SK-N-SH (cell line): ENCODE measurements around the gene TBC1D21. TPM values are rescaled to one million over a fixed set of nuclear protein-coding genes. Genes with fewer than 3 reads are reported as not detected.

Experiments
- CTCF ChIA-PET: fragments of 300-600, 350-600 bp; formaldehyde crosslinking; extraction: SDS; loops from one replicate; lab custom pipeline; 2021; lab: Yijun Ruan, JAX
- POLR2A ChIA-PET: fragments of 350-600 bp; sonication (Branson Sonifier 250); formaldehyde crosslinking; extraction: SDS; loops from one replicate; lab custom pipeline; 2020; ENCODE audit warnings: antibody characterized with exemption, inconsistent platforms; lab: Yijun Ruan, JAX
- DNase-seq: peaks from one replicate; pipeline ENCODE4 v3.0.0; 2012
- H2AFZ ChIP-seq: fragments of 200-600 bp; sonication (generic); 2 replicates; pipeline ENCODE4 v1.8.1; 2016; ENCODE audit warnings: antibody characterized with exemption, mild to moderate bottlenecking, low read depth
- H3F3A ChIP-seq: fragments of 200-600 bp; sonication (generic); replicated peaks from 2 replicates; pipeline ENCODE3; 2016; ENCODE audit warnings: antibody characterized with exemption, mild to moderate bottlenecking; ENCODE audit not compliant: insufficient read depth
- H3K27ac ChIP-seq, 2 experiments: fragments of 200-500 bp in 1 of 2; fragments of 200-600 bp in 1 of 2; sonication (Bioruptor generic) in 1 of 2; sonication (generic), shearing (Covaris generic) in 1 of 2; 2 replicates each; pipeline versions ENCODE4 v1.5.1 to v1.6.1; 2014 to 2016; ENCODE audit warnings: low read depth in 2 of 2, inconsistent platforms in 1 of 2, low read length in 1 of 2, mild to moderate bottlenecking in 1 of 2, mixed read lengths in 1 of 2
- H3K27me3 ChIP-seq: fragments of 200-600 bp; sonication (generic), shearing (Covaris generic); 2 replicates; pipeline ENCODE4 v1.6.1; 2016; ENCODE audit warnings: mixed run types; ENCODE audit not compliant: insufficient read depth
- H3K36me3 ChIP-seq, 2 experiments: fragments of 200-500 bp in 1 of 2; fragments of 200-600 bp in 1 of 2; sonication (Bioruptor generic) in 1 of 2; sonication (generic) in 1 of 2; replicated peaks in 1 of 2; 2 replicates each; pipeline versions ENCODE3 to v1.5.1; 2014 to 2016; ENCODE audit warnings: low read length in 1 of 2, mild to moderate bottlenecking in 1 of 2; ENCODE audit not compliant: insufficient read depth in 2 of 2, control insufficient read depth in 1 of 2
- H3K4me1 ChIP-seq, 2 experiments: fragments of 200-500 bp in 1 of 2; fragments of 200-600 bp in 1 of 2; sonication (Bioruptor generic) in 1 of 2; sonication (generic), shearing (Covaris generic) in 1 of 2; 2 replicates each; pipeline versions ENCODE4 v1.5.1 to v1.6.1; 2014 to 2016; ENCODE audit warnings: low read depth in 1 of 2, low read length in 1 of 2, mixed run types in 1 of 2; ENCODE audit not compliant: insufficient read depth in 2 of 2, control insufficient read depth in 1 of 2
- H3K4me2 ChIP-seq: fragments of 200-600 bp; sonication (generic), shearing (Covaris generic); 2 replicates; pipeline ENCODE4 v1.6.1; 2017; ENCODE audit warnings: mixed run types
- H3K4me3 ChIP-seq, 2 experiments: fragments of 200-500 bp in 1 of 2; fragments of 200-600 bp in 1 of 2; sonication (Bioruptor generic) in 1 of 2; sonication (generic), shearing (Covaris generic) in 1 of 2; 2 replicates each; pipeline versions ENCODE4 v1.5.1 to v1.8.1; 2014 to 2016; ENCODE audit warnings: low read depth in 2 of 2, inconsistent platforms in 1 of 2, low read length in 1 of 2, mild to moderate bottlenecking in 1 of 2, mixed read lengths in 1 of 2, moderate library complexity in 1 of 2
- H3K79me2 ChIP-seq: fragments of 200-600 bp; sonication (generic); 2 replicates; pipeline ENCODE4 v1.8.1; 2017; ENCODE audit warnings: mild to moderate bottlenecking; ENCODE audit not compliant: insufficient read depth
- H3K9ac ChIP-seq: fragments of 200-600 bp; sonication (generic); 2 replicates; pipeline ENCODE4 v1.6.1; 2017; ENCODE audit warnings: mixed run types
- H3K9me2 ChIP-seq: fragments of 200-600 bp; sonication (generic); 2 replicates; pipeline ENCODE4 v1.6.1; 2017; ENCODE audit warnings: mixed run types
- H3K9me3 ChIP-seq: fragments of 200-600 bp; sonication (generic); 2 replicates; pipeline ENCODE4 v1.6.1; 2017; ENCODE audit warnings: mixed run types, mild to moderate bottlenecking, moderate library complexity
- H4K20me1 ChIP-seq: fragments of 200-600 bp; sonication (generic); 2 replicates; pipeline ENCODE4 v1.6.1; 2017; ENCODE audit warnings: mild to moderate bottlenecking, mixed run types; ENCODE audit not compliant: insufficient read depth
- EP300 ChIP-seq, 2 experiments: IDR thresholded peaks; 2 replicates each; pipeline versions ENCODE4 v1.4.0 to v1.6.1; 2012; ENCODE audit warnings: borderline replicate concordance in 1 of 2, low read depth in 1 of 2, low read length in 1 of 2
- FOSL2 ChIP-seq: IDR thresholded peaks from 2 replicates; pipeline ENCODE4 v1.4.0; 2012; ENCODE audit warnings: low read depth, mild to moderate bottlenecking, moderate library complexity, borderline replicate concordance
- FOXJ3 ChIP-seq: sonication (generic); formaldehyde crosslinking; IDR thresholded peaks from 2 replicates; pipeline ENCODE4 v1.5.1; 2020; ENCODE audit warnings: mild to moderate bottlenecking, missing genetic modification reagents
- FOXM1 ChIP-seq: IDR thresholded peaks from 2 replicates; pipeline ENCODE4 v1.4.0; 2012; ENCODE audit warnings: low read depth, mild to moderate bottlenecking
- JUND ChIP-seq: IDR thresholded peaks from 2 replicates; pipeline ENCODE4 v1.4.0; 2012
- MAX ChIP-seq: IDR thresholded peaks from 2 replicates; pipeline ENCODE4 v1.4.0; 2012; ENCODE audit warnings: low read depth
- MEF2A ChIP-seq: IDR thresholded peaks from 2 replicates; pipeline ENCODE4 v1.4.0; 2012; ENCODE audit warnings: low read depth, borderline replicate concordance
- MXI1 ChIP-seq: IDR thresholded peaks from 2 replicates; pipeline ENCODE4 v1.6.1; 2012; ENCODE audit warnings: mild to moderate bottlenecking, low read depth, low read length, improper control_type of control experiment
- POLR2AphosphoS5 ChIP-seq: IDR thresholded peaks from 2 replicates; pipeline ENCODE4 v1.6.1; 2012; ENCODE audit warnings: low read depth, low read length
- RFX5 ChIP-seq: IDR thresholded peaks from 2 replicates; pipeline ENCODE4 v1.6.1; 2012; ENCODE audit warnings: mild to moderate bottlenecking, improper control_type of control experiment, low read length
- SMC3 ChIP-seq: IDR thresholded peaks from 2 replicates; pipeline ENCODE4 v1.6.1; 2012; ENCODE audit warnings: low read depth, low read length, improper control_type of control experiment
- TAF1 ChIP-seq: IDR thresholded peaks from 2 replicates; pipeline ENCODE4 v1.6.1; 2012; ENCODE audit warnings: low read depth, mild to moderate bottlenecking, low read length, moderate library complexity, borderline replicate concordance
- TCF12 ChIP-seq: IDR thresholded peaks from 2 replicates; pipeline ENCODE4 v1.4.0; 2012
- USF2 ChIP-seq: fragments of 150-350 bp; IDR thresholded peaks from 2 replicates; pipeline ENCODE4 v1.6.1; 2017; ENCODE audit warnings: antibody characterized with exemption, low read length, low read depth, borderline replicate concordance
- YY1 ChIP-seq: IDR thresholded peaks from 2 replicates; pipeline ENCODE4 v1.4.0; 2012; ENCODE audit warnings: low read depth, mild to moderate bottlenecking
- ZBTB33 ChIP-seq: IDR thresholded peaks from 2 replicates; pipeline ENCODE4 v1.4.0; 2012; ENCODE audit warnings: low read depth, borderline replicate concordance
- WGBS: methylation state at CpG from one replicate; pipeline ENCODE4 v1.1.6; 2017; ENCODE audit warnings: low lambda C conversion rate; 5-methylcytosine and 5-hydroxymethylcytosine counted together
- polyA plus RNA-seq, 3 experiments: library from polyadenylated mRNA; depleted of rRNA; stranded (reverse); fragments of >200 nt; gene quantifications; 2 replicates each; pipeline ENCODE4 v1.2.3, GENCODE V29; 2012

The TBC1D21 gene
- polyA plus RNA-seq, 1 of the 3 experiments (the other 2 are of a cell fraction), result not detected

GRCh38 chr15:73905225-73905827 is 32.0 kb downstream of the TBC1D21 start:
- H3K27me3 ChIP-seq, result no peaks in the 10 kb centered on the region
- H2AFZ ChIP-seq, result no peak overlapping the region
- H3K27ac ChIP-seq, result no peak overlapping the region
- H3K4me1 ChIP-seq, result peaks cover 2% of the 10 kb centered on the region in 2 experiments; a peak in 2 of 4 replicates
- no peaks in the 10 kb centered on the region for H3K79me2 ChIP-seq
- ChIA-PET POLR2A (no interaction called here), CTCF (interaction anchor here (3.7 to 13.4 kb wide), 4 partner anchors 10 to 204 kb away, joined by 19 to 148 read pairs (median 70); partner anchors contain the start of gene TBC1D21)
- no peak overlapping the region for H3K4me2 ChIP-seq
- H3K4me3 ChIP-seq, result no peak overlapping the region
- H3F3A ChIP-seq, result no peaks in the 10 kb centered on the region
- H3K36me3 ChIP-seq, result no peaks in the 10 kb centered on the region
- TF ChIP-seq EP300 (IDR thresholded peaks at IDR 0.05; ENCODE audit: borderline replicate concordance in 1 of 2, low read depth in 1 of 2, low read length in 1 of 2), result no peak
- TF ChIP-seq TCF12, result no peak
- no peak for TF ChIP-seq USF2
- TF ChIP-seq POLR2AphosphoS5, result no peak
- no peak for TF ChIP-seq SMC3
- no peak for TF ChIP-seq TAF1
- TF ChIP-seq MXI1, result no peak
- no peak for TF ChIP-seq RFX5
- TF ChIP-seq YY1, result no peak
- TF ChIP-seq FOXM1, result no peak
- no peak for TF ChIP-seq ZBTB33
- TF ChIP-seq MAX, result no peak
- TF ChIP-seq MEF2A, result no peak
- no peak for TF ChIP-seq FOXJ3 (CRISPR knock-in tag)
- WGBS, result 70% methylated on average over 3 of the region's 3 CpGs
- no peaks in the 10 kb centered on the region for H3K9me3 ChIP-seq
- no peak for DNase-seq
- H3K9ac ChIP-seq, result no peak overlapping the region
- H3K9me2 ChIP-seq, result no peaks in the 10 kb centered on the region
- no peaks in the 10 kb centered on the region for H4K20me1 ChIP-seq

GRCh38 chr15:73906346-73907034 is 33.1 kb downstream of the TBC1D21 start:
- peak; percentile 25; the same call in 1 of the 2 replicates for TF ChIP-seq JUND
- peak; percentile 29; the same call in 1 of the 2 replicates for TF ChIP-seq FOSL2
- no peak for TF ChIP-seq TCF12
- Histone ChIP-seq H3K9me3 (no peaks in the 10 kb centered on the region), H3K27me3 (no peaks in the 10 kb centered on the region), H3K4me2 (no peak overlapping the region), H3K4me3 (no peak overlapping the region), H3K79me2 (no peaks in the 10 kb centered on the region), H3K27ac (no peak overlapping the region), H3K9me2 (no peaks in the 10 kb centered on the region), H3F3A (no peaks in the 10 kb centered on the region), H3K36me3 (no peaks in the 10 kb centered on the region), H2AFZ (no peak overlapping the region), H3K9ac (no peak overlapping the region), H3K4me1 (peaks cover 0 to 2% of the 10 kb centered on the region in 2 experiments; a peak in 1 of 4 replicates), H4K20me1 (no peaks in the 10 kb centered on the region)
- WGBS, result 55% methylated on average over 4 of the region's 4 CpGs
- POLR2A ChIA-PET, result no interaction called here
- no peak for DNase-seq
- CTCF ChIA-PET, result interaction anchor here (0.5 to 13.4 kb wide), 27 partner anchors 11 to 347 kb away, joined by 3 to 148 read pairs (median 4); partner anchors contain the start of gene TBC1D21
